GM21619 (cell line): ENCODE measurements around the gene MYL6.
"Not testable (repeated sequence)": the region's sequence is repeated elsewhere in the genome, so short reads cannot be mapped to it uniquely, and the experiment has no call there.

Source experiments
- ATAC-seq: cut with Tn5 transposase; IDR thresholded peaks from one replicate; pipeline ENCODE4 v1.9.1; 2021; ENCODE audit not compliant: unreplicated experiment

MYL6 gene

DNA sequence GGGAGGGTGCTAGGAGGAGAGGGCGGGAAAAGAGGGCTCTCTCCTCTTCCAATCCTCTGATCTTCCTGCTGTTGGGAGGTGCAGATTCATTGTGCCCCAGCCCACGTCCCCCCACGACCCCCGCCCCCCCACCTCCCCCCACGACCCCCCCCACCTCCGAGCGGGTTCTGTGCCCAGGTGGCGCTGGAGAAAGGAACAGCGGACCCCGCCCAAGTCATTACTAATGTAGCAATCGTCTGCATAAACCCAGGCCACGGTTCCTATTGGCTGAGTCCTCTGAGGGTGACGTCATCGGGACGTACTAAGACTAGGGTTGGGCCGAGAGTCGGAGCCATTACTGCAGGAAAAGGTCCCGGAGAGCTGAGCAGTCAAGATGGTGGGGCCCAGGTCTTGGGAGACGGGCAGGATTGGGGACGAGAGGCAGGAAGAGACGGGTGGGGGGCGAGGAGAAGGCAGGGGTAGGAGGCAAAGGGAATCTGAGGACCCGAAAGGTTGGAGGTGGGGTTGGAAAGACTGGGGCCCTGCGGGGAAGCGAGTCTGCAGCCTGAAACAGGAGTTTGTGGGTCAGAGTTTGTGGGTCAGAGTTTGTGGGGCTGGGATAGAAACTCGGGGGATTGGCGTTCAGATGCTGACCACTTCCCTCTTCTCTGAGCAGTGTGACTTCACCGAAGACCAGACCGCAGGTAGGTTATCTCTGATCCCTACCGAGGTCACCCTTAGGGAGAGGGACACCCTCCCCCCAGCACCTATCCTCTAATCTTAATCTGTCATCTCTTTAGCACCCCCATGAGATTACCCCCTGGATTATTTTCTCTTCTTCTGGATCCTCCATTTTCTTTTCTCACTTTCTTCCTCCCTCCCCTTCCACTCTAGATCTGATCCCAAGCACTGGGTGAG is at the start of gene MYL6:
Gene MYL6, plus strand, starts transcription at position 331 of the 897 bp plus-strand sequence. Its CDS starts 43 bp downstream, at position 374.
- peak; percentile 78 for ATAC-seq

GRCh38 chr12:56110571-56110970 is 47.6 kb upstream of the MYL6 start:
- ATAC-seq = no peak

GRCh38 chr12:56114084-56114483 is 44.1 kb upstream of the MYL6 start:
- no peak for ATAC-seq

DNA sequence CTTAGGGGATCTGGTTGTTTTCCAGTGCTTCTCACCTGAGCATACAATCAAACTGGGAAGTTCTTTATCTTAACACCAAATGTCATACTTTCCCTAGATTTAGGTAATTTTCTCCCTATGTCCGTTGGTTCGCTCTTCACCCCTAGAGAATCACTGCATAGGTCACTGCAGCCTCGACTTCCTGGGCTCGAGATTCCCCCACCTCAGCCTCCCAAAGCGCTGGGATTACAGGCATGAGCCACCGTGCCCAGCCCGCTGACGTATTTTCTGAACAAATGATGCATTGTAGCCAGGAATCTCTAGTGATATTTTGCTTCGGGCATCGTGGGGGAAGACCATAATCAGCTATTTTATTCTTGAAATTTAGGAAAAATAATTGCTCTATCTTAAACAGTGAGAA is 42.8 kb upstream of the MYL6 start:
- no peak for ATAC-seq

GRCh38 chr12:56116267-56117081 is 41.7 kb upstream of the MYL6 start, which contains the start of gene RPL41:
Gene RPL41, plus strand, starts transcription at chr12:56116633.
- ATAC-seq = peak; percentile 36

DNA sequence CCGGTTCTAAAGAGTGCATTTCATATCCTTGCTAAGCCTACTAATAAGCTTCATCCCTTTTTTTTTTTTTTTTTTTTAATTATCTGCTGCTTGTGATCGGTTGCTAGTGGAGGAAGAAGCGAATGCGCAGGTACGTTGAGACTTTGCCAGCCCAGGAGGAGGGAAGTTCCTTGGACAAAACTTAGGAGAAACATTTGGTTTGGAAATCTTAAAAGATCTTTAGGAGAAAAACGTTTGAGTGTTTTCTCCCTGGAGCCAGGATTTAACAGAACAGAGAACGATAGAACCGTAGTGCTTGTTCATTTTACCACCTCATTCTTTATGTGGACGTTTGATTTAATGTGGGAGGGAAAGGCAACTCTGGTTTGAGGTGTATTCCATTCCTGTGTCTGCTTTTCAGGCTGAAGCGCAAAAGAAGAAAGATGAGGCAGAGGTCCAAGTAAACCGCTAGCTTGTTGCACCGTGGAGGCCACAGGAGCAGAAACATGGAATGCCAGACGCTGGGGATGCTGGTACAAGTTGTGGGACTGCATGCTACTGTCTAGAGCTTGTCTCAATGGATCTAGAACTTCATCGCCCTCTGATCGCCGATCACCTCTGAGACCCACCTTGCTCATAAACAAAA is 41.0 kb upstream of the MYL6 start:
- ATAC-seq = not testable (repeated sequence)

GRCh38 chr12:56117778-56118687 is 40.1 kb upstream of the MYL6 start, which contains the start of gene ZC3H10:
Gene ZC3H10, plus strand, starts transcription at chr12:56118266. Its CDS starts 2,297 bp downstream, at chr12:56120563.
- peak; percentile 76 for ATAC-seq

DNA sequence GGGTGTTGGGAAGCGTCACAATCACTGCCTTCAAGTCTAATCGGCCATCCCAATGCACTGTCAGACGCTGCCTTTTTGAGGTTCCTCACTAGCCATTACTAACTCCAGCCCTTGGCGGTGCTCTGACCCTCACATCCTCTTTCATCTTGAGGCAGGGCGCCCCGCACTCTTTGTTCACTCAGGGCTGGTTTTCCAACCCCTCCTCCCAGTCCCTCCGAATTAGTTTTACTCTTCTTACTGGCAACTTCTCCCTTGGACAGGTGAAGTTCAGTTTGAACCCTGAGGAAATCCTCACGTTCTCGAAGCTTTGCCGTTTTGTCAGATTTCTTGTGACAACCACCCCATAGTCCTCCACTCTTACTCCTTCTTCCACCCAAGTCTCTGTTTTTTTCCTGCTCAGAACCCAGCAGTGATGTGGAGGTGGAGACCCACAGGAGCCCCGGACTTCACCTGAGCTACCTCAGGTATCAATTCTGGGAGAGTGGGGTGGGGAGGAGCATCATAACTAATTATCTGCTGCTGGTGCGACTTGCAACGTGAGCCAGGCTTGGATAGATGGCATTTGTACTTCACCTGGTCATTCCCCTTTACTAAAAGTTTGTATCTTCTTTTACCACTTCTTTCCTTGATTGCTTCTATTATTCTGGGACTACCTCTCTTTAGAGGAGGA is 39.3 kb upstream of the MYL6 start:
- ATAC-seq = peak; percentile 4

DNA sequence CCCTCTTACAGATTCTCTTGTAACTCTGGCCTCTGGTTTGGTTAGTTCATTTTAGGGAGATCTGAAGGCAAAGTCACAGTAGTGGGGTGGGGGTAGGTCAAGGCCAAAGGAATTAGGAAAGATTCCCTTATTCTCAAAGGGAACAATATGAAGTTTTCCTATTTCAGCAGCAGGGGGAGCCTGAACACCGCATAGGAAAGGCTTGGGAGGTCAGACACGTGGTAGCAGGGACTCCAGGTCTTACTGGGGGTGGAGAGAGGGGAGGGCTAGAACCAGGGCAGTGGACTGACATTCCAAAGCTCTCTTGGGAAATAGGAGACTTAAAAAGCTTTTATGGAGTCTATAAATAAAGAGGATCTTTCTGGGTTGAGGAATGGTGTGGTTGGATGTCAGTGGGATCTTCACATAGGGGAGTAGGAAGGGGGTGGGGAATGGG is 38.8 kb upstream of the MYL6 start:
- no peak for ATAC-seq

- ATAC-seq = no peak
These were observed 37.9 kb upstream of the MYL6 start for GRCh38 chr12:56120158-56120846.

- no peak for ATAC-seq
These were observed 36.8 kb upstream of the MYL6 start for GRCh38 chr12:56121204-56121870.

GRCh38 chr12:56122637-56123036 is 35.5 kb upstream of the MYL6 start:
- no peak for ATAC-seq

GRCh38 chr12:56124133-56124532 is 34.0 kb upstream of the MYL6 start:
- ATAC-seq = no peak

GRCh38 chr12:56126732-56127239 is 31.4 kb upstream of the MYL6 start:
- no peak for ATAC-seq

DNA sequence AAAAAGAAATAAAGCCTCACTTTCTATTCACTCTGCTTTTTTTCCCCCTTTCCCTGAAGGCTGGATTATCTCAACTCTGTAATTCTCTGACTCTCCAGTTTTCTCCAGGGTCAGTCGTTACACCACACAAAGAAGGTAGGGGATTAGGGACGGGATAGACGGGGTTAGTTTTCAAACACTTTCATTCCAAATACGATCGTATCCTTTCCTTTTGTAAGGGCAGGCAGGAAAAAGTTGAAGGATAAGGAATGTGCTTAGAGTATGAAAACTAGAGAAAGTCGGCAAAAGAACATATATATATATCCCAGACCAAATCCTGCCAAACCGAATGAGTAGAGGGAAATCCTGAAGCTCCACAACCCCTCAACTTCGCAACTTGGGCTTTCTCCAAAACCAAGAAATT is 30.7 kb upstream of the MYL6 start:
- ATAC-seq = no peak

DNA sequence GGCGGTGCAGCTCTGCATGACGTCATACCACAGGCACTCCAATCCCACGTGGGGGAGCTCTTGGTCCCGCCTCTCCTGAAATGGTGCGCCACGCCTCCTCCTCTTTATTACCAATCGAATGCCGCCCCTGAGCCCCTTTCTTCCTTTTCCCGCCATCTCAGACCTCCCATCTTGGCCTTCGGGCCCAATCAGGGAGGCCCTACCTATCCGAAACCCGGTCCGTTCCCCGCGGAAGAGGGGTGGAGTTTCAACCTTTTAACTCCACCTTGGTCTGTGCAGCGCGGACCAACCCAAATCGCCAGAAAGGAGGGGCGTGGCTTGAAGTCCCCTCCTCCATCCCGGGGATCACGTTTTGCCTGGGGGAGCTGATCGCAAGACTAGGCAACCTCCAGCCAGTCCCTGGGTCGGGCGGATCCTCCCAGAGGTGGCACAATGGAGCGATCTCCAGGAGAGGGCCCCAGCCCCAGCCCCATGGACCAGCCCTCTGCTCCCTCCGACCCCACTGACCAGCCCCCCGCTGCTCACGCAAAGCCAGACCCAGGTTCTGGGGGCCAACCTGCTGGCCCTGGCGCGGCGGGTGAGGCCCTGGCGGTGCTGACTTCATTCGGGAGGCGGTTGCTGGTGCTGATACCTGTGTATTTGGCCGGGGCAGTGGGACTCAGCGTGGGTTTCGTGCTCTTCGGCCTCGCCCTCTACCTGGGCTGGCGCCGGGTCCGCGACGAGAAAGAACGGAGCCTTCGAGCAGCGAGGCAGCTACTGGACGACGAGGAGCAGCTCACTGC is 30.1 kb upstream of the MYL6 start, which contains the start of gene ESYT1:
Gene ESYT1, plus strand, starts transcription at position 380 of the 782 bp plus-strand sequence. Its CDS starts 53 bp downstream, at position 433.
- ATAC-seq = peak; percentile 88

GRCh38 chr12:56128670-56129205 is 29.4 kb upstream of the MYL6 start:
- no peak for ATAC-seq
